ENCODE data around the gene DAPK2.

The DAPK2 gene

GRCh38 chr15:64001148-64001547 lies 45.1 kb downstream of the DAPK2 start:
- H3K79me1 ChIP-seq (ENCODE audit: low read length) = no peaks in the 10 kb centered on the region
- no peaks in the 10 kb centered on the region for H3K27me3 ChIP-seq (ENCODE audit: insufficient read depth, low read length)
- H3K4me2 ChIP-seq (ENCODE audit: low read length) = no peak overlapping the region
- no peak overlapping the region for H4K8ac ChIP-seq (ENCODE audit: low read depth, low read length)
- no peak overlapping the region for H4K12ac ChIP-seq (ENCODE audit: low read depth, low read length)
- H3K18ac ChIP-seq (ENCODE audit: low read length) = no peak overlapping the region
- no peak overlapping the region for H2AK5ac ChIP-seq (ENCODE audit: low read length)
- H2BK5ac ChIP-seq (ENCODE audit: low read depth, low read length, poor library complexity) = no peak overlapping the region
- H3K27ac ChIP-seq (ENCODE audit: low read depth, low read length) = no peak overlapping the region
- H3K9me3 ChIP-seq (ENCODE audit: insufficient read depth, low read depth, low read length) = no peaks in the 10 kb centered on the region
- no peaks in the 10 kb centered on the region for H3K79me2 ChIP-seq (ENCODE audit: control insufficient read depth, insufficient read depth, low read length, poor library complexity)
- H4K91ac ChIP-seq (ENCODE audit: low read depth, low read length) = no peak overlapping the region
- H2AFZ ChIP-seq (ENCODE audit: insufficient read depth, low read length, poor library complexity) = no peak overlapping the region
- H3K4me3 ChIP-seq (ENCODE audit: low read depth, low read length) = no peak overlapping the region
- no peak overlapping the region for H3K9ac ChIP-seq (ENCODE audit: low read length)
- no peaks in the 10 kb centered on the region for H3K36me3 ChIP-seq (ENCODE audit: control insufficient read depth in 1 of 2, insufficient read depth in 2 of 2, low read length in 2 of 2)
- H2BK120ac ChIP-seq (ENCODE audit: insufficient read depth, low read length, poor library complexity) = no peak overlapping the region
- H3K23ac ChIP-seq (ENCODE audit: low read length) = no peak overlapping the region
- no CpG with 5 or more reads among the region's 5 CpGs for WGBS (ENCODE audit: extremely low coverage, insufficient coverage, insufficient read length)
- no peak overlapping the region for H3K14ac ChIP-seq (ENCODE audit: low read length)
- no peak overlapping the region for H3K4ac ChIP-seq (ENCODE audit: low read depth, low read length)
- DNase-seq = no peak
- no peak overlapping the region for H2BK12ac ChIP-seq (ENCODE audit: low read length)
- no peaks in the 10 kb centered on the region for H3K4me1 ChIP-seq (ENCODE audit: control insufficient read depth in 1 of 2, insufficient read depth in 2 of 2, low read length in 2 of 2)

GRCh38 chr15:64000183-64000951 lies 45.9 kb downstream of the DAPK2 start:
- H3K4ac ChIP-seq (ENCODE audit: low read depth, low read length) = no peak overlapping the region
- H3K27ac ChIP-seq (ENCODE audit: low read depth, low read length) = no peak overlapping the region
- H3K27me3 ChIP-seq (ENCODE audit: insufficient read depth, low read length) = no peaks in the 10 kb centered on the region
- no peak for DNase-seq
- no peaks in the 10 kb centered on the region for H3K79me1 ChIP-seq (ENCODE audit: low read length)
- H2AK5ac ChIP-seq (ENCODE audit: low read length) = no peak overlapping the region
- H3K4me2 ChIP-seq (ENCODE audit: low read length) = no peak overlapping the region
- no peak overlapping the region for H3K23ac ChIP-seq (ENCODE audit: low read length)
- no peak overlapping the region for H2BK120ac ChIP-seq (ENCODE audit: insufficient read depth, low read length, poor library complexity)
- no peaks in the 10 kb centered on the region for H3K4me1 ChIP-seq (ENCODE audit: control insufficient read depth in 1 of 2, insufficient read depth in 2 of 2, low read length in 2 of 2)
- no peak overlapping the region for H3K4me3 ChIP-seq (ENCODE audit: low read depth, low read length)
- no peak overlapping the region for H2BK12ac ChIP-seq (ENCODE audit: low read length)
- H4K8ac ChIP-seq (ENCODE audit: low read depth, low read length) = no peak overlapping the region
- no peak overlapping the region for H3K9ac ChIP-seq (ENCODE audit: low read length)
- no peak overlapping the region for H3K14ac ChIP-seq (ENCODE audit: low read length)
- H3K9me3 ChIP-seq (ENCODE audit: insufficient read depth, low read depth, low read length) = no peaks in the 10 kb centered on the region
- H4K91ac ChIP-seq (ENCODE audit: low read depth, low read length) = no peak overlapping the region
- H2BK5ac ChIP-seq (ENCODE audit: low read depth, low read length, poor library complexity) = no peak overlapping the region
- H3K79me2 ChIP-seq (ENCODE audit: control insufficient read depth, insufficient read depth, low read length, poor library complexity) = no peaks in the 10 kb centered on the region
- no peak overlapping the region for H4K12ac ChIP-seq (ENCODE audit: low read depth, low read length)
- WGBS (ENCODE audit: extremely low coverage, insufficient coverage, insufficient read length) = no CpG with 5 or more reads among the region's 4 CpGs
- H3K18ac ChIP-seq (ENCODE audit: low read length) = no peak overlapping the region
- no peaks in the 10 kb centered on the region for H3K36me3 ChIP-seq (ENCODE audit: control insufficient read depth in 1 of 2, insufficient read depth in 2 of 2, low read length in 2 of 2)
- no peak overlapping the region for H2AFZ ChIP-seq (ENCODE audit: insufficient read depth, low read length, poor library complexity)

GRCh38 chr15:63999177-63999576 lies 47.1 kb downstream of the DAPK2 start:
- Histone ChIP-seq H4K12ac (ENCODE audit: low read depth, low read length) (no peak overlapping the region), H2BK5ac (ENCODE audit: low read depth, low read length, poor library complexity) (no peak overlapping the region), H3K36me3 (ENCODE audit: control insufficient read depth in 1 of 2, insufficient read depth in 2 of 2, low read length in 2 of 2) (no peaks in the 10 kb centered on the region), H4K8ac (ENCODE audit: low read depth, low read length) (no peak overlapping the region), H3K23ac (ENCODE audit: low read length) (no peak overlapping the region), H3K4ac (ENCODE audit: low read depth, low read length) (no peak overlapping the region), H3K9ac (ENCODE audit: low read length) (no peak overlapping the region), H4K91ac (ENCODE audit: low read depth, low read length) (no peak overlapping the region), H3K9me3 (ENCODE audit: insufficient read depth, low read depth, low read length) (no peaks in the 10 kb centered on the region), H3K4me3 (ENCODE audit: low read depth, low read length) (no peak overlapping the region), H3K27me3 (ENCODE audit: insufficient read depth, low read length) (no peaks in the 10 kb centered on the region), H2BK120ac (ENCODE audit: insufficient read depth, low read length, poor library complexity) (no peak overlapping the region), H2AK5ac (ENCODE audit: low read length) (no peak overlapping the region), H2BK12ac (ENCODE audit: low read length) (no peak overlapping the region), H3K27ac (ENCODE audit: low read depth, low read length) (no peak overlapping the region), H3K79me2 (ENCODE audit: control insufficient read depth, insufficient read depth, low read length, poor library complexity) (no peaks in the 10 kb centered on the region), H2AFZ (ENCODE audit: insufficient read depth, low read length, poor library complexity) (no peak overlapping the region), H3K79me1 (ENCODE audit: low read length) (no peaks in the 10 kb centered on the region), H3K4me1 (ENCODE audit: control insufficient read depth in 1 of 2, insufficient read depth in 2 of 2, low read length in 2 of 2) (no peaks in the 10 kb centered on the region), H3K4me2 (ENCODE audit: low read length) (no peak overlapping the region), H3K18ac (ENCODE audit: low read length) (no peak overlapping the region), H3K14ac (ENCODE audit: low read length) (no peak overlapping the region)
- WGBS (ENCODE audit: extremely low coverage, insufficient coverage, insufficient read length) = no CpG with 5 or more reads among the region's 3 CpGs
- DNase-seq = no peak

- no peaks in the 10 kb centered on the region for H3K36me3 ChIP-seq (ENCODE audit: control insufficient read depth in 1 of 2, insufficient read depth in 2 of 2, low read length in 2 of 2)
- no peak overlapping the region for H4K8ac ChIP-seq (ENCODE audit: low read depth, low read length)
- no peak overlapping the region for H2AFZ ChIP-seq (ENCODE audit: insufficient read depth, low read length, poor library complexity)
- no peak overlapping the region for H2BK12ac ChIP-seq (ENCODE audit: low read length)
- no peaks in the 10 kb centered on the region for H3K27me3 ChIP-seq (ENCODE audit: insufficient read depth, low read length)
- no peak overlapping the region for H3K18ac ChIP-seq (ENCODE audit: low read length)
- no CpG with 5 or more reads among the region's 8 CpGs for WGBS (ENCODE audit: extremely low coverage, insufficient coverage, insufficient read length)
- H3K14ac ChIP-seq (ENCODE audit: low read length) = no peak overlapping the region
- H3K9ac ChIP-seq (ENCODE audit: low read length) = no peak overlapping the region
- H2AK5ac ChIP-seq (ENCODE audit: low read length) = no peak overlapping the region
- H3K27ac ChIP-seq (ENCODE audit: low read depth, low read length) = no peak overlapping the region
- H3K79me1 ChIP-seq (ENCODE audit: low read length) = no peaks in the 10 kb centered on the region
- H3K4me1 ChIP-seq (ENCODE audit: control insufficient read depth in 1 of 2, insufficient read depth in 2 of 2, low read length in 2 of 2) = no peaks in the 10 kb centered on the region
- no peak overlapping the region for H3K4me2 ChIP-seq (ENCODE audit: low read length)
- no peak overlapping the region for H3K4me3 ChIP-seq (ENCODE audit: low read depth, low read length)
- no peak overlapping the region for H3K23ac ChIP-seq (ENCODE audit: low read length)
- H2BK5ac ChIP-seq (ENCODE audit: low read depth, low read length, poor library complexity) = no peak overlapping the region
- no peak overlapping the region for H3K4ac ChIP-seq (ENCODE audit: low read depth, low read length)
- no peak overlapping the region for H4K91ac ChIP-seq (ENCODE audit: low read depth, low read length)
- H3K9me3 ChIP-seq (ENCODE audit: insufficient read depth, low read depth, low read length) = no peaks in the 10 kb centered on the region
- H4K12ac ChIP-seq (ENCODE audit: low read depth, low read length) = no peak overlapping the region
- no peaks in the 10 kb centered on the region for H3K79me2 ChIP-seq (ENCODE audit: control insufficient read depth, insufficient read depth, low read length, poor library complexity)
- H2BK120ac ChIP-seq (ENCODE audit: insufficient read depth, low read length, poor library complexity) = no peak overlapping the region
- no peak for DNase-seq
Observed at GRCh38 chr15:63998489-63998888, 47.8 kb downstream of the DAPK2 start.
